Stimulated activated CD4-positive, alpha-beta T cell treated with anti-CD3 and anti-CD28 coated beads, Interleukin-2, amount 100 ng/mL, for 24 hours (primary cell): Measurements from ENCODE around the gene THSD4.
"Not testable (repeated sequence)": the region's sequence is repeated elsewhere in the genome, so short reads cannot be mapped to it uniquely, and the experiment has no call there.

Experiments
- DNase-seq, 2 donors: peaks; one replicate each; pipeline ENCODE4 v3.0.0-alpha.2; 2020

THSD4 gene

DNA sequence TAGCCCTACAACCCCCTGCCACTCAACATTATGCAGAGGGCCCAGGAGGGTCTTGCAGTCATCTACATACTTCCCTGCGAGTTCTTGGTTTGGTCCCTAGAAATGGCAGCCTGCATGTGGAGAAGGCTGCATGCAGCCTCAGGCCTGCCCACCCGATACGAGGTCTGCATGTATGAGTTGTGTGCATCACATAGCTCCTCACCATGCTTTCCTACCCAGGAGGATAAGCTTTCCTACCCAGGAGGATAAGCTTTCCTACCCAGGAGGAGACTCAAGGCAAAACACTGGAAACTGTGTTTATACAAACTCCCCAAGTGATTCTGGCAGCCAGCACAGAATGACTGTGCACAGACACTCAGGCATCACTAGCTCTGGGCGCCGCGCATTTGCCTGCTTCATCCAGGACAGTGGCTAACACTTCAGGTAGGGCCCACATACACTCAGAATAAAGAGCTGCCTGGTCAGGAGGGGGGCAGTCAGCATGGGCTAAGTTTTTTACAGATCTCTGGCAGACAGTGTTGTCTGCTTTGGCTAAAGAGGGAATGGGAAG is 187.7 kb downstream of the THSD4 start:
- DNase-seq: no peak

DNA sequence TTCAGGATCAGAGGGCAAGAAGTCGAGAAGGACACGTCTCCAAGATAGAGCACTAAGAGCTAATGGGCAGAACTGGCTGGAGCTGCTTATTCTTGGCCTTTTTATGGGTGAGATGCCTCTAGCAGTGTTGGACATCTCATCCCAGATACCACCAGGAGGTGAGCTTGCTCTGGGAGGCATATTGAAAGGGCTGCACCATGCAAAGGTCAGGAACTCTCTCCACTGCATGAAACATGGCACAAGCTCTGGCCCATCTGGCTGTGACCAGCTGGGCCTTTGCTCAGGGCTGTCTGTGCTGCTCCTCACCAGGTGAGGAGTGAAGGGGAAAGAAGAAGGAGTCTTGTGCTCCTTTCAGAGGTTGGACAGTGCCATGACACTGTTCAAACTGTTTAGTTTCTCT is 188.7 kb downstream of the THSD4 start:
- no peak for DNase-seq

- DNase-seq: no peak
Measured at GRCh38 chr15:71304681-71305080, 189.4 kb downstream of the THSD4 start.

DNA sequence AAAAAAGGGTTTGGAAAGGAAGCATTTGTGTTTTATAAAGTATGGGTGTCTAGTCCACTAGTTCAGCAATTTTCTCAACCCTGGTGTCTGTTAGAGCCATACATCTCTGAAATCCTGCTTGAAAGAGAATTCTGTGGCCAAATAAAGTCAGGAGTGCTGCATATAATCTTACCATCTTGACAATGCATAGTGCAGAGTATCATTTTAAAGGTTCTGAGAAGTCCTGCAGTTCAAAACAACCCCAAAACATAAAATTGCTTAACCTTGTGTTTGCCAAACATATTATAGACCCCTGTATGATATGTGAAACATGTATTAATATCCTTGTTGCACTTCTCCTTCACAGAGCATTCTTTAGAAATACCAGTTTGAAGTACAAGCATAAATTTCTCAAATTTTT is 191.3 kb downstream of the THSD4 start:
- no peak for DNase-seq

DNA sequence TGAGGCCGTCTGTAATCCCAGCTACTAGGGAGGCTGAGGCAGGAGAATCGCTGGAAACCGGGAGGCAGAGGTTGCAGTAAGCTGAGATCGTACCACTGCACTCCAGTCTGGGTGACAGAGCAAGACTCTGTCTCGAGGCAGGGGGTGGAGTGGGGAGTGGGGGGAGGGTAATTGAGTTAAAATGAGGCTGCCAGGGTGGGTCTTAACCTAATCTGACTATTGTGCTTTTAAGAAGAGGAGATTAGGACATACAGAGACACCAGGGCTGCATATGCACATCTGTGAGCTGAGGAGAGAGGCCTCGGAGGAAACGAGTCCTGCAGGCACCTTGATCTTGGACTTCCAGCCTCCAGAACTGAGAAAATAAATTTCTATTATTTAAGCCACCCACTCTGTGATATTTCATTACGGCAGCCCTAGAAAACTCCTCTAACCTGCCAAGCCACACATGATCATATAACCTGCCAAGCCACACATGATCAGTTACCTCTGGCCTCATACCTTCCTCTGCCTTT is 197.0 kb downstream of the THSD4 start:
- DNase-seq: no peak

DNA sequence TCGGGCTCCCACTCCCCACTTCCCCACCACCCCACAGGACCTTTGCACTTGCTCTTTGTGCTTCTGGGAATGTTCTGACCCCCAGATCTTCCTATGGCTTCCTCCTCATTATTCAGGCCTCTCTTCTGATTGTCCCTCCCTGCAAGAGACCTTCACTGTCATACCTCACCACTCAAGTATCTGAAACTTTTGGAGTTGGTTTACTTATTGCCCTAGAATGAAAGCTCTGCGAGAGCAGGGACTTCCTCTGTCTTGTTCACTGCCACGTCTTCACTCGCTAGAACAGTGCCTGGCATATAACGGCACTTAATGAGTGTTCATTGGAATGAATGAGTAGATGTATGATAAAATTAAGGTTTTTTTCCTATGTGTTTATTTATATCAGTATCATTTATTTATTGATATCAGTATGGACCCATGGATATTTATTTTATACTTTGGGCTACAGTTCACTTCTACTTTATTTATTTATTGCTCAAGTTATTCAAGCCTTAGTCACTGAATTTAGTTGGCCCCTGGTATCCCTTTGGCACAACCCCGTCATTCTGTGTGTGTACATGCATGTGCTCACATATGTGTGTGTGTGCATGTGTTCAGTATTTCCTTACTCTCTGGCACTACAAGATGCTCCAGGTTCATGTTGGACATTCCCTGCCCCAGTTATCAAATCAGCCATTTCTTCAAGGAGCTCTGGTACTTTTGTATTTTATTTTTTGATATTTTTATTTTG is 197.6 kb downstream of the THSD4 start:
- DNase-seq: no peak

- DNase-seq: no peak
Measured at GRCh38 chr15:71313806-71314205, 198.5 kb downstream of the THSD4 start.

DNA sequence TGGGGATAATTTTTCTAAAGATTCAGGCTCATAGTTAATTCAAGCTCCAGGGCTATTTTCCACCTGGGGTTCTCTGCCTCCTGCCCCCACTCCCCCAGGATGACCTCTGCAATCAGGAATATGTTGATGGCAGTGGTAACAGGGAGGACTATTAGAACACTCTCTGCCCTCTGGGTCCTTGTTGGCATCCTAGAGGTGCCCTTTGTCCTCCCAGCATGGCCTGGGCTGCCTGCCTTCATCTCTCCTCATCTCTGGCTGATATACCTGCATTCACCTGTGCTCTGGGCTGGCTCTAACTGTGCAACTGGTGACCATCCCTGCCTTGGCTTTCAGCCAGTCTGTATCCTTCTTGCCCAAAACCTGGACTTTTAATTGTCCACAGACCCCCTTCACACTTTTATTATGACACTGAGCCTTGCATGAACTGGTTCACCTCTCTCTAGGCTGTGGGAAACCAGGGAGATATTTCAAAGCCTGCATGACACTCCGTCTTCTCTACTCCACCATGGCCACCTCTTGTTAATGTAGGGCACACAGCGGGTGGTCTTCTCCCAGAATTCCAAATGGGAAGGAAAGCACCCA is 199.8 kb downstream of the THSD4 start:
- no peak for DNase-seq

- no peak for DNase-seq
Measured at GRCh38 chr15:71316911-71317310, 201.6 kb downstream of the THSD4 start.

- DNase-seq: not testable (repeated sequence)
Measured at GRCh38 chr15:71319424-71319823, 204.2 kb downstream of the THSD4 start.

DNA sequence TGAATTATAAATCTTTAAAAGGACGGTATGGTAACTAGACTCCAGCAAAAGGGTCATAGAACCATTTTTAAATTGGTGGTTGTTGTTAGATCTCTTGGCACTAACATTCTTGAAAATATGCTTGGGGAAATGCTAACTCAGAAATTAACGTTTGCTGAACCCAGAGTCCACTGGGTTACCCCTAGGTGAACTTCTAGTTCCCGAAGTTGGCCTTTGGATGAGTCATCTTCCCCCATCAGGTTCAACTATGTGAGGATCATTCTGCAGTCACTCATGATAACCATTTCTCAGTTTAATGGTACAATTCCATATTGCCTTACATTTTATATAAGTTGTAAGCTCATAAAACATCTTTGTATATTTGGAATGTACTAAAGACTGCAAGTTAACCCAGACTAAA is 204.7 kb downstream of the THSD4 start:
- no peak for DNase-seq

- DNase-seq: no peak
Measured at GRCh38 chr15:71323082-71323481, 207.8 kb downstream of the THSD4 start.

DNA sequence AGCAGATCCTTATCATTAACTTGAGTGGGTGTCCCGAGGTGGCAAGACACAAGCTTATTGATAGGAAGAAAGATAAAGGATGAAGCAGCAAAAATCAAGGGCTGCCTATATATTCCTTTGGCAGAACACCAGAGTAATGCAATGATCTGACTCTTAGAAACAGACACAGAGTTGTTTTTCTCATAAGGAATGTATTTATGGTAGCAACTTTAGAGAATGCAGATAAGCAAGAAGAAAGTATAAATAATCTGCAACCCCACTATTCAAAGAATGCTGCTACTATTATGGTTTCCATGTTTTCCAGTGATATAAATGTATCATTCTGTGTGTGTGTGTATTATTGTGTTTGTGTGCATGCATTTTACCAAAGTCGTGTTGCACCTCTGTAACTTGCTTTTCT is 208.3 kb downstream of the THSD4 start:
- DNase-seq: no peak

- no peak for DNase-seq
Measured at GRCh38 chr15:71325481-71325880, 210.2 kb downstream of the THSD4 start.

DNA sequence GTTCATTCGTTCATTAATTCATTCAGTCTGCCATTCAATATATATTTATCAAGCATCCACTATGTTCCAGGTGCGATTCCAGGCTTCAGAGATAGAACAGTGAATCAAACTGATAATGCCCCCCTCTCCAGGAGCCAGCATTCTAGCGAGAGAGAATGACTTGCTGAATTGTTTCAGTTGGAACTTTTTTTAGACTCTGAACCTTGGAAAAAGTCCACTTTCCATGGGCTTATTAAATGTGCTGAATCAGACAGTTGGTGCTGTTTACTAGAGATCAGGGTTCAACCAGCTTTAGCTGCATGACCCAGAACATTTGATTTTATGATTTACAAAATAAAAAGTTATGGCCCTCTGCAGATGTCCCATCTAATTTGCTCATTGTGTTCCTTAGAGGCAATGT is 213.2 kb downstream of the THSD4 start:
- no peak for DNase-seq

DNA sequence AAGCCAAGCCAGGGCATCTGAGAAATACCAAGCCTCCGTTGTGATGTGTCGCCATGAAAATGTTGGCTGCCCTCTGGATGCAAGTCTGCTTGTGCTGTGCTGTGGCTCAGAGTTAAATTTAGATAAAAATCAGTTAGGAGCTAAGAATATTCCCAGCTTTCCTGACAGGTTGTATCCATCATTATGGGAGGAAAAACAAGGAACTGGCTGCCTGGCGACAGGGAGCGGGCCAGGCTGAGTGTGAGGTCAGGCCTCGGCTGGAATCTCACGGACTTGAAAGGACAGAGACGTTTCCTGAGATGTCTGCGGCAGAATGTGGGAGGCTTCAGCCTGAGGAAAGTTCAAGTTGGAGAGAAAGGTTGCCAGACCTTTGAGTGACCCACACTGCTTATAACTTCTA is 213.8 kb downstream of the THSD4 start:
- no peak for DNase-seq

DNA sequence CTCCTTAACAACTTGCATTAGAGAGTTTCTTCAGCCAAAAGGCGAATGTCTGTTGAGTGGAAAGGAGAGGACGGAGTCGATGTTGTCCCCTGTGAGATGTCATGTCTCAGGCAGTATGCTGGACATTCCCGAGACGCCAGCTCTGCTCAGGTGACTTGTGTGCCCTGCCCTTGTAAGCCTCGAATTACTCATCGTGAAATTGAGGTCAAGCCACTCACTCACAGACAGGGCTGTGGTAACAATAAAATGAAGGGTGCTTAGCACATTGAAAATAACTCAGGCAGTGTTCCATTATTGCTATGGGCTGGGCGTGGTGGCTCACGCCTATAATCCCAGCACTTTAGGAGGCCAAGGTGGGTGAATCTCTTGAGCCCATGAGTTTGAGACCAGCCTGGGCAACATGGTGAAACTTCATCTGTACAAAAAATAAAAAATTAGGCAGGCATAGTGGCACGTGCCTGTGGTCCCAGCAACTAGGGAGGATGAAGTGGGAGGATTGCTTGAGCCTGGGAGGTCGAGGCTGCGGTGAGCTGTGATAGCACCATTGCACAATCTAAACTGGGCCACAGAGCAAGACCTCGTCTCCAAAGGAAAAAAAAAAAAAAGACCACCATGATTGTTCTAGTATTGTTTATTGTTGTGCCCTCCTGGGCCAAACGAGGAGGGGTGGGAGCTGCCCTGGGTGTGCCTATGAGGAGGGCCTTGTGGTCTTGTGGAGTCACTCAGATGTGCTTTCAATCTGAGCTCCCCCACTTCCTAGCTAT is 214.4 kb downstream of the THSD4 start:
- no peak for DNase-seq

- DNase-seq: no peak
Measured at GRCh38 chr15:71330638-71331162, 215.4 kb downstream of the THSD4 start.

DNA sequence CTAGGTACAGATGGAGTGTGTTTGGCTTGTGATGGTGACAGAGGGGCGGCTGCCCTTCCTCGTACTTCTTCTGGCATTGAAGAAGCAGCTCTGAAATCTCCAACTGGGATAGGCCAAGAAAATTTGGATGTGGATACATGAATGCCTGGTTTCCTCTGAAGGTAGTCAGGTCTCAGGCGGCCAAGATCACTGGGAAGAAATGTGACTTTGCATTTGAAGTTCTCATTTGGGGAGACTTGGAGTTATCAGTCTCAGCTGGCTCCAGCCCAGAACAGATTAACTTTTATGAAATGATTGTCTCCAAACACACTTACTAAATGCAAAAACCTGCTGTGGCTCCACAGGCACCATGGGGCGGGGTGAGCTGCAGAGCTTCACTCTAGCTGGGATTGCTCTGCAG is 215.9 kb downstream of the THSD4 start:
- DNase-seq: no peak

GRCh38 chr15:71332431-71333004 is 217.2 kb downstream of the THSD4 start:
- DNase-seq: no peak

DNA sequence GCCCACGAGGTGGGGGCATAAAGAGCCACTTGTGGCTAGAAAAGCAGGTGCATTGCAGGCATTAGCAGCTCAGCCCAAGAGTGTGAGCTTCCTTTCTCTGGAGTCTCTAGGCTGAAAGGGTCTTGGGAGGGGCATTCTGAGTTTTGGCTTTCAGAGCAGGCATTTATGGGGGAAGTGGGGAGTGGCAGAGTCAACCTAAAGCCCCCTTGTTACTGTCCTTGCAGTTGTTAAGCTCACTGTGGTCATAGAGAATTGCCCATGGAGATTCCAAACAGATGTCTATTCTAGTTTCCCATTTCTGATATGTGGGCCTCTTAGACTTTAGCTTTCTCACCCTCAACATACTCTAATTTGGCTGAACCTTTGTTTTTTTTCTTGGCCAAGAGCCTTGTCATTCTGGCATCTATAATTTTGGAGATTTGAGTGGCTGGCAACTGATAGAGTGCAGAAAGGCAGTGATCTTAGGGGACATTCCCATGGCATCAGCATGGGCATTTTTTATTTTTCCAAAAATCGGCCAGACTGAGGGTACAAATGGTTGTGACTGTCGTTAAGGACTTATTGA is 217.9 kb downstream of the THSD4 start:
- no peak for DNase-seq

- no peak for DNase-seq
Measured at GRCh38 chr15:71333839-71334238, 218.6 kb downstream of the THSD4 start.

- no peak for DNase-seq
Measured at GRCh38 chr15:71334434-71334833, 219.2 kb downstream of the THSD4 start.
